IgD-negative memory B cell (primary cell): Measurements from ENCODE around the gene TMEM158. TPM values are rescaled to one million over a fixed set of nuclear protein-coding genes. Genes with fewer than 3 reads are reported as not detected.

Experiments
- H3K27ac Mint-ChIP-seq, 3 donors: one replicate each; pipeline ENCODE4 v1.8.0; 2020 to 2022; ENCODE audit warnings: mild to moderate bottlenecking in 3 of 3, mixed read lengths in 3 of 3, moderate library complexity in 1 of 3
- H3K27me3 Mint-ChIP-seq: one replicate; pipeline ENCODE4 v1.8.0; 2021; ENCODE audit warnings: mixed read lengths
- H3K36me3 Mint-ChIP-seq: one replicate; pipeline ENCODE4 v1.8.0; 2020; ENCODE audit warnings: mild to moderate bottlenecking, mixed read lengths
- H3K4me1 Mint-ChIP-seq, 3 donors: one replicate each; pipeline ENCODE4 v1.8.0; 2020 to 2022; ENCODE audit warnings: mixed read lengths in 3 of 3, mild to moderate bottlenecking in 1 of 3
- H3K4me3 Mint-ChIP-seq, 4 donors: one replicate each; pipeline ENCODE4 v1.8.0; 2020 to 2022; ENCODE audit warnings: mild to moderate bottlenecking in 4 of 4, mixed read lengths in 4 of 4, moderate library complexity in 3 of 4
- H3K9me3 Mint-ChIP-seq, 3 donors: one replicate each; pipeline ENCODE4 v1.8.0; 2020 to 2021; ENCODE audit warnings: mixed read lengths in 3 of 3, mild to moderate bottlenecking in 1 of 3
- polyA plus RNA-seq: library from polyadenylated mRNA; unstranded; fragments of 300-500 nt; fragmentation: Illumina TruSeq; gene quantifications from one replicate; pipeline ENCODE4 v1.2.3, GENCODE V29; 2021

TMEM158 gene
- polyA plus RNA-seq, 1 donor from 2014 or later: not detected

- Mint-ChIP-seq H3K36me3 (no peaks in the 10 kb centered on the region), H3K27ac (no peak overlapping the region), H3K27me3 (peaks cover 22% of the 10 kb centered on the region), H3K9me3 (peaks cover 0 to 2% (median 0%) of the 10 kb centered on the region in 3 donors), H3K4me1 (no peaks in the 10 kb centered on the region), H3K4me3 (no peak overlapping the region)
Measured at GRCh38 chr3:45198264-45199260, 27.5 kb downstream of the TMEM158 start.

DNA sequence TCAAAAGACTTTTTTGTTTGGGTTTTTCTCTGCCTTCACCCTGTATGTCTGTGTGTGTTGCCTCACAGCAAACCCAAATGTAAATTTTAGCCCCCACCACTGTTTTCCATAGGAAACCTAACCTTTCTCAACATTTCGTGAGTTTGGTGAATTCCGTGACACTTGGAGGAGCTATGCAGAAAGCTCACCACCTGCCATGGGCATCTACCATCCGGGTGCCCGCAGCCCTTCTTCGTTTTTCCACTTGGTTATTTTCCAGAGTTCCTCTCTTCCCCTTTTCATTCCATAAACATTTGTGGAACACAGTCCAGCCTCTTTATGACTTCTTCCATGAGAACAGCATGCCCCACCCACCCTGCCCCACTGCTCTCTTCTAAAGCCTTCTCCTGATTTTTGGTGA lies 31.3 kb downstream of the TMEM158 start:
- no peaks in the 10 kb centered on the region for H3K4me1 Mint-ChIP-seq

GRCh38 chr3:45191924-45192417 lies 34.1 kb downstream of the TMEM158 start:
- Mint-ChIP-seq H3K36me3 (no peaks in the 10 kb centered on the region), H3K27ac (peak overlapping the region in 1 of 3 donors; percentile 40), H3K4me3 (no peak overlapping the region), H3K9me3 (peaks cover 0 to 4% (median 0%) of the 10 kb centered on the region in 3 donors), H3K27me3 (peaks cover 9% of the 10 kb centered on the region), H3K4me1 (no peaks in the 10 kb centered on the region)

More for the DNA sequence above, 31.3 kb downstream of the TMEM158 start:
- Mint-ChIP-seq H3K9me3 (peaks cover 0 to 2% (median 0%) of the 10 kb centered on the region in 3 donors), H3K36me3 (no peaks in the 10 kb centered on the region), H3K27me3 (peaks cover 15% of the 10 kb centered on the region), H3K27ac (no peak overlapping the region), H3K4me3 (no peak overlapping the region)

DNA sequence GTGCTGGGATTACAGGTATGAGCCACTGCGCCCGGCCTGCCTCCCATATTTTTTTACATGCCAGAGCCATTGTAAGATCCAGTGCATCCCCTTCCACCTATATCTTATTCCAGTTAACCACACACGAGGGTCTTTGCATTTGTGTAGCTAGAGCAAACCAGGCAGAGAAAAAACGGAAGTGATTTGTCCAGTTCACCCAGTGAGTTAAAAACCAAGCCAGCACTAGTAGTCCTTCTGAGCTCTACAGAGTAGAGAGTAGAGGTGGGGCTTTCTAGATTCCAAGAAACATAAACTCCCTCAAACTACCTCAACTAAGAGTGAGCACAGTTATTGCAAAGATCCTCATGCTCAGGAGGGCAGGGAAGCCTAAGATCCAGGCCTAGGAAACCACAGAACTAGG lies 34.7 kb downstream of the TMEM158 start:
- no peak overlapping the region for H3K4me3 Mint-ChIP-seq
- peaks cover 0 to 4% (median 0%) of the 10 kb centered on the region in 3 donors for H3K9me3 Mint-ChIP-seq
- no peak overlapping the region for H3K27ac Mint-ChIP-seq
- no peaks in the 10 kb centered on the region for H3K36me3 Mint-ChIP-seq
- H3K27me3 Mint-ChIP-seq: peaks cover 5% of the 10 kb centered on the region
- H3K4me1 Mint-ChIP-seq: no peaks in the 10 kb centered on the region

GRCh38 chr3:45188719-45189659 lies 37.1 kb downstream of the TMEM158 start:
- no peaks in the 10 kb centered on the region for H3K36me3 Mint-ChIP-seq
- no peaks in the 10 kb centered on the region for H3K27me3 Mint-ChIP-seq
- peaks cover 0 to 2% (median 0%) of the 10 kb centered on the region in 3 donors for H3K9me3 Mint-ChIP-seq
- H3K27ac Mint-ChIP-seq: no peak overlapping the region
- no peak overlapping the region for H3K4me3 Mint-ChIP-seq
- no peaks in the 10 kb centered on the region for H3K4me1 Mint-ChIP-seq

DNA sequence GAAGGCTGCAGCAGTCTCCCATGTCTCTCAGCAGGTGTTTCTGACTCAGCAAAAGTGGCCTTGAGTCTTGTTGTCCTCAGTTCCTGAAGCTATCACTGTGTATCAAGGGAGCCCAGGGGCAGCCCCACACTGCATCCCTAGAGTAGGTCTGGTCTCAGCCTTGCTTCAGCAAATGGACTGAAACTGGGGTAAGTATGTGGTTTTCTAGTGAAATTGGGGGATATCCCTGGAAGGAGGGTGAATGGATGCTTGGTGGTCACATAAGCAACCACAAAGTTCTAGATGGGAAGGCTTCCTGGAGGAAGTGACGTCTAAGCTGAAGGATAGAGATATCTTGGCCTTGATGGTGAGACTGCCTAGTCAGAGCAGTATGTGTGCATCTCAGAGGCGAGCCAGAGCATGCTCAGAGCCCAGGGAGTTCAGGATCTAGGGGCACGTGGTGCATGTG lies 38.4 kb downstream of the TMEM158 start:
- H3K36me3 Mint-ChIP-seq: no peaks in the 10 kb centered on the region
- no peak overlapping the region for H3K27ac Mint-ChIP-seq
- H3K4me1 Mint-ChIP-seq: no peaks in the 10 kb centered on the region
- H3K27me3 Mint-ChIP-seq: peaks cover 1% of the 10 kb centered on the region
- peaks cover 0 to 2% (median 0%) of the 10 kb centered on the region in 3 donors for H3K9me3 Mint-ChIP-seq
- H3K4me3 Mint-ChIP-seq: no peak overlapping the region

GRCh38 chr3:45186871-45187270 lies 39.2 kb downstream of the TMEM158 start:
- no peaks in the 10 kb centered on the region for H3K4me1 Mint-ChIP-seq
- no peak overlapping the region for H3K27ac Mint-ChIP-seq
- peaks cover 2% of the 10 kb centered on the region for H3K27me3 Mint-ChIP-seq
- peaks cover 0 to 2% (median 0%) of the 10 kb centered on the region in 3 donors for H3K9me3 Mint-ChIP-seq
- H3K36me3 Mint-ChIP-seq: no peaks in the 10 kb centered on the region
- H3K4me3 Mint-ChIP-seq: no peak overlapping the region

- Mint-ChIP-seq H3K36me3 (no peaks in the 10 kb centered on the region), H3K9me3 (peaks cover 0 to 2% (median 0%) of the 10 kb centered on the region in 3 donors), H3K27me3 (peaks cover 5% of the 10 kb centered on the region), H3K4me3 (no peak overlapping the region), H3K27ac (no peak overlapping the region), H3K4me1 (no peaks in the 10 kb centered on the region)
Measured at GRCh38 chr3:45185461-45185860, 40.6 kb downstream of the TMEM158 start.

GRCh38 chr3:45185052-45185451 lies 41.0 kb downstream of the TMEM158 start:
- Mint-ChIP-seq H3K4me3 (no peak overlapping the region), H3K9me3 (peaks cover 0 to 2% (median 0%) of the 10 kb centered on the region in 3 donors), H3K27ac (no peak overlapping the region), H3K4me1 (no peaks in the 10 kb centered on the region), H3K36me3 (no peaks in the 10 kb centered on the region), H3K27me3 (peaks cover 6% of the 10 kb centered on the region)

DNA sequence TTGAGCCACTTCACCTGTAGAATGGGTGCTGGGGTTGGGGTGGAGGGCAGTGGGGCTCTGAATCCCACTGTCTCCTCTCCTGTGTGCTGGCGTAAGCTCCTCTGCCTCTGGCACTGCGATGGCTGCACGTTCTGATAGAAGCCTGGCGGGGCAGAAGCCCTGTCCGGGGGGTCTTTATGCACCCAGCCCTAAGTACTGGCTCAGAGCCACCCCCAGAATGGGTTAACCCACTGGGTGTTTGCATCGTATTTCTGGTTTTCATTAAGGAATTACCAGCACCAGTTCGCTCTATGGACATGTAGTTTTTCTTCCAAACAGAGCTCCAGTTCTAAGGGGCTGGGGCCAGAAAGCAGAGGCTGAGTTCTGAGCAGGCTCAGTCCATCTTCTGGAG lies 42.2 kb downstream of the TMEM158 start:
- Mint-ChIP-seq H3K36me3 (no peaks in the 10 kb centered on the region), H3K27me3 (peaks cover 7% of the 10 kb centered on the region), H3K4me3 (no peak overlapping the region), H3K9me3 (peaks cover 0 to 2% (median 0%) of the 10 kb centered on the region in 3 donors), H3K27ac (no peak overlapping the region), H3K4me1 (no peaks in the 10 kb centered on the region)

- H3K27ac Mint-ChIP-seq: no peak overlapping the region
- H3K27me3 Mint-ChIP-seq: peaks cover 7% of the 10 kb centered on the region
- no peaks in the 10 kb centered on the region for H3K4me1 Mint-ChIP-seq
- no peaks in the 10 kb centered on the region for H3K36me3 Mint-ChIP-seq
- peaks cover 0 to 2% (median 0%) of the 10 kb centered on the region in 3 donors for H3K9me3 Mint-ChIP-seq
- no peak overlapping the region for H3K4me3 Mint-ChIP-seq
Measured at GRCh38 chr3:45182915-45183871, 42.9 kb downstream of the TMEM158 start.

DNA sequence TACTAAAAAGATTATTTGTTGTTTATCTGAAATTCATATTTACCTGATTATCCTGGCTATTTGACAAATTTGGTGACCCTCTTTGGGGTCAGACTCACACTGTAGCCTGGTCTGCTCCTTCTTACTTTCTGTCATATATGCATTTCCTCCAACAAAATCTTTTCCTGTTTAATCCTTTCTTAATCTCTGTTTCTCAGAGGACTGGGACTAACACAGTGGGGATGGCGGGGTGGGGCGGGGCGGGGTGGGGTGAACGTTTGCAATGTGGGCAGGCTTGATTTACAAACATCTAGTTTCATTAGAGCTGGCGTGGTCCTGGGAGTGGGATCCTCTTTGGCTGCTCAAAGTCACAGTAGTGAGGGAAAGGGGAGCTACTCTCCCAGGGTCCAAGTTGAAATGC lies 44.6 kb downstream of the TMEM158 start:
- Mint-ChIP-seq H3K27me3 (peaks cover 7% of the 10 kb centered on the region), H3K4me1 (no peaks in the 10 kb centered on the region), H3K9me3 (no peaks in the 10 kb centered on the region), H3K27ac (no peak overlapping the region), H3K4me3 (no peak overlapping the region), H3K36me3 (no peaks in the 10 kb centered on the region)

DNA sequence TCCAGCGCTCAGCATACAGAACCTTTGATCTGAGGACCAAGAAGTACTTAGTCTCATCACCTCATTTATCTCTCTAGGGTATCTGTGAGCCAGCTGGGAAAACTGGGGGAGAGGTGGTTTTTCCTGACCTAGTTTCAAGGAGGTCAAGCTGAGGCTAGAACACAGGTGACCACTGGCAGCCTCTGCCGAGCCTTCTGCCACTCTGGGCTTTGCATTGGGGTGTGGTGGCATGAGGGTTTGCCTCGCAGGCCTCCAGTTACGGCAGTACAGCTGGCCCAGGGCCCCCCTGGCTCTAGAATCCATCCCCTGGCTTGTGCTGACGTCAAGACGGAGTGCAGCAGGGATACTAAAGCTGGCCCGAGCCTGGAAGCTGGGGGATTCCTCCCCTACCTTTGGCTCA lies 45.2 kb downstream of the TMEM158 start:
- Mint-ChIP-seq H3K4me1 (no peaks in the 10 kb centered on the region), H3K27me3 (peaks cover 7% of the 10 kb centered on the region), H3K4me3 (no peak overlapping the region), H3K27ac (no peak overlapping the region), H3K9me3 (no peaks in the 10 kb centered on the region), H3K36me3 (no peaks in the 10 kb centered on the region)

GRCh38 chr3:45180051-45180450 lies 46.0 kb downstream of the TMEM158 start:
- Mint-ChIP-seq H3K27me3 (peaks cover 7% of the 10 kb centered on the region), H3K36me3 (no peaks in the 10 kb centered on the region), H3K9me3 (no peaks in the 10 kb centered on the region), H3K4me1 (no peaks in the 10 kb centered on the region), H3K4me3 (no peak overlapping the region), H3K27ac (no peak overlapping the region)
